ENCODE results near the gene NAA40. TPM values are rescaled to one million over a fixed set of nuclear protein-coding genes. Genes with fewer than 3 reads are reported as not detected.

Gene NAA40
- total and polyA plus RNA-seq, 10 of the 15 experiments (the other 5 are each of a cell fraction or from before 2014, with no cell fraction given) = 4.8 to 31.6 (median 22.2) TPM

DNA sequence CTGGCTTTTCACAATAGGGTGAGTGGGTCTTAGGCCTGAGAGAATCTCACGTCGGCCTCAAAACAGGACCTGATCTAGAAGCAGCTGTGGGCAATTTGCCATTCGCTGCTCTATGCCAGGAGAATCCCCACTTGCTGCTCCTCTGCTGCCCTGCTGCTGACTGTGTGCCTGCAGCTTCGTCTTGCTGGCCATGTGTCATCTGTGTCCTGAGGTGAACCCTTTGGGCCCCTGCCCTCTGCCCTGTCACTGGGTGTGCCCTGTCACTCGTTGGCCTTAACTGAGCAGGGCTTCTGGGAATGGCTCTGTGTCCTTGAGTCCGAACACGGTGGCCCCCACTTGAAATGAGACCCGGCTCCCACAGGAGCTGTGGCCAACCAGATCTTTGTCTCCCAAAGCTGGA is 6.2 kb downstream of the NAA40 start:
- H3K36me3 ChIP-seq (ENCODE audit: control insufficient read depth in 2 of 2, insufficient read depth in 2 of 2, low read length in 1 of 2) = peaks cover 8 to 14% of the 10 kb centered on the region in 2 experiments; a peak in 3 of 4 replicates
- H4K20me1 ChIP-seq (ENCODE audit: control insufficient read depth, insufficient read depth) = no peaks in the 10 kb centered on the region
- intact Hi-C loops (cut with micrococcal nuclease; ENCODE audit: unreplicated experiment) (loop anchor here (1.0 kb wide), 1 partner anchor 108 kb away; no protein-coding TSS in a partner anchor), in situ Hi-C loops (cut with MboI) (loop anchor here (5.0 kb wide), 1 partner anchor 108 kb away; the partner anchor contains the start of gene MARK2)
- H3K4me3 ChIP-seq = no peak overlapping the region
- no peaks in the 10 kb centered on the region for H3K9me3 ChIP-seq (replicated peaks; ENCODE audit: control insufficient read depth, insufficient read depth, low read length)
- FAIRE-seq = no peak
- ChIA-PET RAD21 (ENCODE audit: unreplicated experiment) (interaction anchor here (1.0 to 6.0 kb wide), 7 partner anchors 10 to 219 kb away, joined by 3 to 101 read pairs (median 4); partner anchors contain the start of gene MARK2), POLR2A (interaction anchor here (1.0 to 1.8 kb wide), 3 partner anchors 28 to 258 kb away, joined by 4 to 8 read pairs (median 4); partner anchors contain the start of gene RCOR2), CTCF (interaction anchor here (0.5 to 12.7 kb wide), 19 partner anchors 13 to 466 kb away, joined by 3 to 271 read pairs (median 4); partner anchors contain the start of genes ATL3, MARK2, RCOR2 and ZFTA), SMC1A (ENCODE audit: uncharacterized antibody, unreplicated experiment) (interaction anchor here (1.0 to 11.4 kb wide), 8 partner anchors 10 to 178 kb away, joined by 3 to 234 read pairs (median 6); partner anchors contain the start of genes MARK2 and ZFTA)
- peaks cover 31% of the 10 kb centered on the region for H3K79me2 ChIP-seq (ENCODE audit: control insufficient read depth, insufficient read depth, low read length)
- no peaks in the 10 kb centered on the region for H3K27me3 ChIP-seq (replicated peaks in 1 of 2; ENCODE audit: control insufficient read depth in 2 of 2, insufficient read depth in 2 of 2, low read length in 1 of 2)
- no peak overlapping the region for H2AFZ ChIP-seq (ENCODE audit: control insufficient read depth, low read depth, low read length)
- WGBS (ENCODE audit: insufficient coverage, insufficient replicate concordance, low lambda C conversion rate, missing lambda C conversion rate) = 73% methylated on average over 8 of the region's 8 CpGs
- DNase-seq (ENCODE audit: low read depth, low spot score) = no peak
- no peak for ATAC-seq
- no peak overlapping the region for H3K27ac ChIP-seq (ENCODE audit: control insufficient read depth, insufficient read depth)
- no peak for TF ChIP-seq RELA (IDR thresholded peaks at IDR 0.05; ENCODE audit: borderline replicate concordance, partially characterized antibody)
- no peak for TF ChIP-seq EED (IDR thresholded peaks at IDR 0.05; ENCODE audit: low read depth)
- no peak for TF ChIP-seq SMAD5 (IDR thresholded peaks at IDR 0.05; ENCODE audit: low read depth)
- TF ChIP-seq BHLHE40 (IDR thresholded peaks at IDR 0.05; ENCODE audit: borderline replicate concordance in 1 of 2, low read depth in 2 of 2, low read length in 1 of 2) = no peak
- TF ChIP-seq, protein P1, sequence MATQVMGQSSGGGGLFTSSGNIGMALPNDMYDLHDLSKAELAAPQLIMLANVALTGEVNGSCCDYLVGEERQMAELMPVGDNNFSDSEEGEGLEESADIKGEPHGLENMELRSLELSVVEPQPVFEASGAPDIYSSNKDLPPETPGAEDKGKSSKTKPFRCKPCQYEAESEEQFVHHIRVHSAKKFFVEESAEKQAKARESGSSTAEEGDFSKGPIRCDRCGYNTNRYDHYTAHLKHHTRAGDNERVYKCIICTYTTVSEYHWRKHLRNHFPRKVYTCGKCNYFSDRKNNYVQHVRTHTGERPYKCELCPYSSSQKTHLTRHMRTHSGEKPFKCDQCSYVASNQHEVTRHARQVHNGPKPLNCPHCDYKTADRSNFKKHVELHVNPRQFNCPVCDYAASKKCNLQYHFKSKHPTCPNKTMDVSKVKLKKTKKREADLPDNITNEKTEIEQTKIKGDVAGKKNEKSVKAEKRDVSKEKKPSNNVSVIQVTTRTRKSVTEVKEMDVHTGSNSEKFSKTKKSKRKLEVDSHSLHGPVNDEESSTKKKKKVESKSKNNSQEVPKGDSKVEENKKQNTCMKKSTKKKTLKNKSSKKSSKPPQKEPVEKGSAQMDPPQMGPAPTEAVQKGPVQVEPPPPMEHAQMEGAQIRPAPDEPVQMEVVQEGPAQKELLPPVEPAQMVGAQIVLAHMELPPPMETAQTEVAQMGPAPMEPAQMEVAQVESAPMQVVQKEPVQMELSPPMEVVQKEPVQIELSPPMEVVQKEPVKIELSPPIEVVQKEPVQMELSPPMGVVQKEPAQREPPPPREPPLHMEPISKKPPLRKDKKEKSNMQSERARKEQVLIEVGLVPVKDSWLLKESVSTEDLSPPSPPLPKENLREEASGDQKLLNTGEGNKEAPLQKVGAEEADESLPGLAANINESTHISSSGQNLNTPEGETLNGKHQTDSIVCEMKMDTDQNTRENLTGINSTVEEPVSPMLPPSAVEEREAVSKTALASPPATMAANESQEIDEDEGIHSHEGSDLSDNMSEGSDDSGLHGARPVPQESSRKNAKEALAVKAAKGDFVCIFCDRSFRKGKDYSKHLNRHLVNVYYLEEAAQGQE (IDR thresholded peaks at IDR 0.05; ENCODE audit: low read depth, low read length) = no peak
- no peak for TF ChIP-seq NR2C1 (IDR thresholded peaks at IDR 0.05)
- TF ChIP-seq TAF1 (IDR thresholded peaks at IDR 0.05; ENCODE audit: borderline replicate concordance, low read depth, low read length) = no peak
- no peak for TF ChIP-seq NR2C2 (IDR thresholded peaks at IDR 0.05; ENCODE audit: borderline replicate concordance, control insufficient read depth, insufficient read length, low read depth)
- no peak overlapping the region for H3K4me2 ChIP-seq (ENCODE audit: control insufficient read depth, insufficient read depth)
- no TSS peak for BruUV-seq (replicated peaks)
- H3K4me1 ChIP-seq (ENCODE audit: control insufficient read depth, insufficient read depth, low read length) = peaks cover 20% of the 10 kb centered on the region; the same call in 1 of the 2 replicates
- no peak overlapping the region for H3K9ac ChIP-seq (ENCODE audit: control insufficient read depth, insufficient read depth, low read length)

Measured in GM12878 (cell line).